HepG2 (cell line): Measurements from ENCODE around the gene LST1. TPM values are rescaled to one million over a fixed set of nuclear protein-coding genes. Genes with fewer than 3 reads are reported as not detected.

Experiments
- ATAC-seq: fragments of 200-7000 bp; cut with Tn5 transposase; 3 replicates; pipeline ENCODE4 v1.9.1; 2020; ENCODE audit warnings: mild to moderate bottlenecking, moderate library complexity
- BruUV-seq: library from RNA; stranded (reverse); fragments of 400-500 nt; replicated peaks from 2 replicates; lab custom pipeline; 2021; lab: Mats Ljungman, UMichigan
- CTCF ChIA-PET: fragments of 300-600 bp; formaldehyde crosslinking; extraction: SDS; loops from one replicate; lab custom pipeline; 2021; ENCODE audit warnings: low total read pairs, inconsistent platforms, low intra/inter-chr PET ratio; lab: Yijun Ruan, JAX
- POLR2A ChIA-PET: fragments of 350-600 bp; sonication (Branson Sonifier 250); formaldehyde crosslinking; loops from one replicate; lab custom pipeline; 2020; ENCODE audit warnings: antibody characterized with exemption, inconsistent platforms; lab: Yijun Ruan, JAX
- DNase-seq: peaks from one replicate; pipeline ENCODE4 v3.0.0-alpha.2; 2015; ENCODE audit warnings: low spot score
- FAIRE-seq: peaks from 3 replicates; lab custom pipeline; 2011; peaks lifted over from hg19 to GRCh38; lab: Jason Lieb, UNC
- H2AFZ ChIP-seq: one replicate; pipeline ENCODE4 v1.6.1; 2011; ENCODE audit warnings: low read length, inconsistent platforms
- H3K27ac ChIP-seq: fragments of 300-600 bp; 3 replicates; pipeline ENCODE4 v1.8.0; 2011; ENCODE audit warnings: mixed run types, mild to moderate bottlenecking, mixed read lengths, low read length, inconsistent platforms; ENCODE audit not compliant: insufficient read depth; ENCODE audit errors: extremely low read length
- H3K27me3 ChIP-seq, 2 experiments: fragments of 200-600 bp in 1 of 2; 2 replicates in 1 of 2; 3 replicates in 1 of 2; pipeline versions ENCODE4 v1.6.0 to v1.8.0; 2011; ENCODE audit warnings: low read length in 2 of 2, mild to moderate bottlenecking in 2 of 2, moderate library complexity in 2 of 2, inconsistent platforms in 1 of 2; ENCODE audit not compliant: insufficient read depth in 2 of 2, control insufficient read depth in 1 of 2
- H3K36me3 ChIP-seq, 2 experiments: fragments of 200-600 bp in 1 of 2; replicated peaks in 1 of 2; 2 replicates in 1 of 2; 3 replicates in 1 of 2; pipeline versions ENCODE4 v1.5.1 to v1.8.0; 2011; ENCODE audit warnings: low read length in 2 of 2, inconsistent platforms in 1 of 2; ENCODE audit not compliant: insufficient read depth in 2 of 2, control insufficient read depth in 1 of 2
- H3K4me1 ChIP-seq: 2 replicates; pipeline ENCODE4 v1.5.1; 2012; ENCODE audit warnings: low read length, inconsistent platforms; ENCODE audit not compliant: insufficient read depth
- H3K4me2 ChIP-seq: 2 replicates; pipeline ENCODE4 v1.6.0; 2011; ENCODE audit warnings: low read depth, low read length, inconsistent platforms
- H3K4me3 ChIP-seq, 3 experiments: fragments of 200-600 bp in 1 of 3; sonication (generic), shearing (Covaris generic) in 1 of 3; replicated peaks in 1 of 3; 2 replicates each; pipeline ENCODE4 v1.5.1; 2011 to 2016; ENCODE audit warnings: low read length in 3 of 3, inconsistent platforms in 2 of 3, low read depth in 2 of 3, mild to moderate bottlenecking in 2 of 3, control low read depth in 1 of 3, mixed read lengths in 1 of 3; ENCODE audit not compliant: insufficient read depth in 1 of 3
- H3K79me2 ChIP-seq: one replicate; pipeline ENCODE4 v1.6.1; 2011; ENCODE audit warnings: low read length, inconsistent platforms; ENCODE audit not compliant: insufficient read depth
- H3K9ac ChIP-seq: 2 replicates; pipeline ENCODE4 v1.6.0; 2011; ENCODE audit warnings: mild to moderate bottlenecking, low read depth, low read length, inconsistent platforms; ENCODE audit not compliant: insufficient read depth
- H3K9me3 ChIP-seq: 2 replicates; pipeline ENCODE4 v1.5.1; 2012; ENCODE audit warnings: mild to moderate bottlenecking, low read length
- H4K20me1 ChIP-seq: 2 replicates; pipeline ENCODE4 v1.6.0; 2011; ENCODE audit warnings: inconsistent platforms, mild to moderate bottlenecking, low read length, moderate library complexity; ENCODE audit not compliant: insufficient read depth
- ASH2L ChIP-seq: fragments of 300-600, 200-600 bp; sonication (generic); IDR thresholded peaks from 2 replicates; pipeline ENCODE4 v1.7.0; 2017; ENCODE audit warnings: low read depth, mild to moderate bottlenecking, moderate library complexity, mixed read lengths, low read length; ENCODE audit not compliant: insufficient read length
- HINFP ChIP-seq: sonication (generic); formaldehyde crosslinking; IDR thresholded peaks from 2 replicates; pipeline ENCODE4 v1.4.0; 2020; ENCODE audit warnings: low read depth, mild to moderate bottlenecking, missing genetic modification reagents
- ISX ChIP-seq: sonication (generic); formaldehyde crosslinking; conservative IDR thresholded peaks from 2 replicates; pipeline ENCODE4 v1.5.0; 2020; ENCODE audit warnings: missing genetic modification reagents
- MLX ChIP-seq: IDR thresholded peaks from 2 replicates; pipeline ENCODE4 v1.6.1; 2016
- POLR2G ChIP-seq: fragments of 200-400 bp; formaldehyde crosslinking; IDR thresholded peaks from 2 replicates; pipeline ENCODE4 v1.6.1; 2018; ENCODE audit warnings: mild to moderate bottlenecking, low read depth, low read length, moderate library complexity
- SKI ChIP-seq: fragments of 450-650 bp; IDR thresholded peaks from one replicate; pipeline ENCODE4 v1.6.1; 2018; ENCODE audit warnings: mild to moderate bottlenecking; ENCODE audit not compliant: partially characterized antibody
- SMYD3 ChIP-seq: sonication (generic); formaldehyde crosslinking; IDR thresholded peaks from 2 replicates; pipeline ENCODE4 v1.8.1; 2023; ENCODE audit warnings: mild to moderate bottlenecking, missing genetic modification reagents
- TEAD2 ChIP-seq: sonication (generic); formaldehyde crosslinking; IDR thresholded peaks from 2 replicates; pipeline ENCODE4 v1.9.0; 2021; ENCODE audit warnings: missing genetic modification reagents
- ZNF33A ChIP-seq: sonication (generic); formaldehyde crosslinking; IDR thresholded peaks from 2 replicates; pipeline ENCODE4 v1.5.1; 2020; ENCODE audit warnings: missing genetic modification reagents, mild to moderate bottlenecking, moderate library complexity, borderline replicate concordance
- ZNF513 ChIP-seq: sonication (generic); formaldehyde crosslinking; conservative IDR thresholded peaks from 2 replicates; pipeline ENCODE4 v1.5.0; 2020; ENCODE audit warnings: missing genetic modification reagents
- ZNF615 ChIP-seq: sonication (generic); formaldehyde crosslinking; IDR thresholded peaks from 2 replicates; pipeline ENCODE4 v1.5.0; 2020; ENCODE audit warnings: mild to moderate bottlenecking, missing genetic modification reagents, borderline replicate concordance
- WGBS: methylation state at CpG from one replicate; pipeline ENCODE4 v1.1.6; 2017; ENCODE audit warnings: low lambda C conversion rate; 5-methylcytosine and 5-hydroxymethylcytosine counted together
- in situ Hi-C: cut with HindIII; loops from 2 replicates; pipeline ENCODE4 v1.10.0; 2017; ENCODE audit warnings: low pct_unique_long_range_greater_than_20kb; ENCODE audit not compliant: extremely low pct_ligation_motif_present
- intact Hi-C: fragments of 100-400 bp; cut with micrococcal nuclease; formaldehyde crosslinking; loops from one replicate; pipeline ENCODE4 v1.10.0; 2022; ENCODE audit not compliant: unreplicated experiment
- polyA plus RNA-seq, 8 experiments: library from polyadenylated mRNA; depleted of rRNA in 3 of 8; stranded (reverse) in 7 of 8; unstranded in 1 of 8; fragments of >200 nt; fragmentation: Illumina TruSeq in 4 of 8; extraction: Trizol in 4 of 8; gene quantifications; 2 replicates each; pipeline versions ENCODE4 v1.2.1 to v1.2.3, GENCODE V29; 2011 to 2016; ENCODE audit warnings: low read depth in 4 of 8, missing spikeins in 1 of 8, mixed read lengths in 1 of 8; ENCODE audit not compliant: insufficient read depth in 1 of 8
- total RNA-seq, 5 experiments: library from RNA; depleted of rRNA; stranded (reverse); fragments of >200 nt; fragmentation: Illumina TruSeq; extraction: Trizol; gene quantifications; 2 replicates each; pipeline ENCODE4 v1.2.3, GENCODE V29; 2016; ENCODE audit warnings: low read depth in 1 of 5
- TF ChIP-seq, protein P1 (sequence below): sonication (generic); formaldehyde crosslinking; IDR thresholded peaks from 2 replicates; pipeline ENCODE4 v1.4.0; 2020; ENCODE audit warnings: mild to moderate bottlenecking, missing genetic modification reagents

Gene LST1
- total and polyA plus RNA-seq, 2 of the 13 experiments (the other 11 are each of a cell fraction or from before 2014, with no cell fraction given), result not detected

- no peak for FAIRE-seq
- no peaks in the 10 kb centered on the region for H3K9me3 ChIP-seq
- ATAC-seq, result no peak
- ChIA-PET POLR2A (interaction anchor here (0.5 to 4.8 kb wide), 6 partner anchors 22 to 81 kb away, joined by 3 to 78 read pairs (median 22); partner anchors contain the start of genes APOM, BAG6, DDX39B and GPANK1), CTCF (no interaction called here)
- peaks cover 37% of the 10 kb centered on the region for H3K79me2 ChIP-seq
- no peak overlapping the region for H3K27ac ChIP-seq
- peaks cover 41 to 52% of the 10 kb centered on the region in 2 experiments for H3K36me3 ChIP-seq
- peaks cover 11% of the 10 kb centered on the region; the same call in 1 of the 2 replicates for H4K20me1 ChIP-seq
- 92% methylated on average over 10 of the region's 10 CpGs for whole genome bisulfite sequencing
- H3K4me1 ChIP-seq, result peaks cover 21% of the 10 kb centered on the region
- in situ Hi-C loops (no loop called here), intact Hi-C loops (loop anchor here (5.0 kb wide), 1 partner anchor 45 kb away; the partner anchor contains the start of genes CSNK2B and LY6G5B)
- peak overlapping the region in 1 of 3 experiments; percentile 100; a peak in 1 of 6 replicates for H3K4me3 ChIP-seq
- DNase-seq, result no peak
- no peak overlapping the region for H2AFZ ChIP-seq
- H3K4me2 ChIP-seq, result peak overlapping the region; percentile 98
- BruUV-seq, result no TSS peak
- peak overlapping the region; percentile 97; the same call in 1 of the 2 replicates for H3K9ac ChIP-seq
- H3K27me3 ChIP-seq, result no peaks in the 10 kb centered on the region; a peak in 1 of 5 replicates
- peak; percentile 27; the same call in 1 of the 2 replicates for TF ChIP-seq POLR2G
- no peak for TF ChIP-seq HINFP
- no peak for TF ChIP-seq ZNF33A (CRISPR knock-in tag)
- TF ChIP-seq, protein P1, sequence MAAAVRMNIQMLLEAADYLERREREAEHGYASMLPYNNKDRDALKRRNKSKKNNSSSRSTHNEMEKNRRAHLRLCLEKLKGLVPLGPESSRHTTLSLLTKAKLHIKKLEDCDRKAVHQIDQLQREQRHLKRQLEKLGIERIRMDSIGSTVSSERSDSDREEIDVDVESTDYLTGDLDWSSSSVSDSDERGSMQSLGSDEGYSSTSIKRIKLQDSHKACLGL (CRISPR knock-in tag), result 0 out of 2 replicates have a peak, but pooled peaks have one; percentile 10
- no peak for TF ChIP-seq TEAD2
- TF ChIP-seq ASH2L, result no peak
- no peak for TF ChIP-seq ISX (CRISPR knock-in tag)
- 0 out of 2 replicates have a peak, but pooled peaks have one; percentile 53 for TF ChIP-seq SMYD3 (CRISPR knock-in tag)
- no peak for TF ChIP-seq ZNF513 (CRISPR knock-in tag)
- TF ChIP-seq MLX (CRISPR knock-in tag), result no peak
- TF ChIP-seq SKI, result no peak
- no peak for TF ChIP-seq ZNF615
These were observed 36.6 kb downstream of the LST1 start for GRCh38 chr6:31622684-31623091.
